K562 (cell line): Measurements from ENCODE around the gene MRPL10. TPM values are rescaled to one million over a fixed set of nuclear protein-coding genes. Genes with fewer than 3 reads are reported as not detected.

Experiments
- CBFA2T2 ChIP-seq: fragments of 450-650 bp; conservative IDR thresholded peaks from 2 replicates; pipeline ENCODE4 v1.6.1; 2017; ENCODE audit warnings: mild to moderate bottlenecking
- EGR1 ChIP-seq: fragments of 450-650 bp; conservative IDR thresholded peaks from 2 replicates; pipeline ENCODE4 v1.6.1; 2017; ENCODE audit warnings: mild to moderate bottlenecking
- HDAC1 ChIP-seq, 2 experiments: fragments of 450-650 bp; IDR thresholded peaks; 2 replicates each; pipeline ENCODE4 v1.6.1; 2016 to 2017; ENCODE audit warnings: inconsistent platforms in 1 of 2, mild to moderate bottlenecking in 1 of 2, moderate library complexity in 1 of 2
- NR0B1 ChIP-seq: fragments of 450-650 bp; IDR thresholded peaks from one replicate; pipeline ENCODE4 v1.6.1; 2018; ENCODE audit warnings: mild to moderate bottlenecking, moderate library complexity; ENCODE audit not compliant: partially characterized antibody
- PHF21A ChIP-seq: fragments of 450-650 bp; IDR thresholded peaks from 2 replicates; pipeline ENCODE4 v1.6.1; 2017; ENCODE audit warnings: low read depth, borderline replicate concordance
- PHTF2 ChIP-seq: fragments of 250-450 bp; sonication (Bioruptor Pico); IDR thresholded peaks from 2 replicates; pipeline ENCODE4 v1.5.0; 2021; ENCODE audit warnings: mild to moderate bottlenecking
- PRMT5 ChIP-seq: sonication (generic); formaldehyde crosslinking; IDR thresholded peaks from 2 replicates; pipeline ENCODE4 v1.5.0; 2020; ENCODE audit warnings: missing genetic modification reagents
- PURB ChIP-seq: sonication (generic); formaldehyde crosslinking; IDR thresholded peaks from 2 replicates; pipeline ENCODE4 v1.9.0; 2021; ENCODE audit warnings: low read depth, mild to moderate bottlenecking, missing genetic modification reagents
- RBFOX2 ChIP-seq: fragments of 200-400 bp; formaldehyde crosslinking; IDR thresholded peaks from 2 replicates; pipeline ENCODE4 v1.6.1; 2017; ENCODE audit warnings: low read depth, mild to moderate bottlenecking, low read length, moderate library complexity
- RCOR1 ChIP-seq, 2 experiments: IDR thresholded peaks; 2 replicates each; pipeline ENCODE4 v1.6.1; 2012; ENCODE audit warnings: low read depth in 2 of 2, low read length in 2 of 2, borderline replicate concordance in 1 of 2, improper control_type of control experiment in 1 of 2
- SMARCA4 ChIP-seq: fragments of 450-650 bp; IDR thresholded peaks from 2 replicates; pipeline ENCODE4 v1.6.1; 2016
- SNAPC5 ChIP-seq: fragments of 250-450 bp; sonication (Bioruptor Pico); IDR thresholded peaks from 2 replicates; pipeline ENCODE4 v1.8.0; 2021; ENCODE audit warnings: moderate library complexity, mild to moderate bottlenecking, inconsistent platforms
- SNIP1 ChIP-seq: fragments of 450-650 bp; IDR thresholded peaks from 2 replicates; pipeline ENCODE4 v1.7.1; 2017; ENCODE audit warnings: low read depth, mild to moderate bottlenecking
- TCF3 ChIP-seq: sonication (generic); formaldehyde crosslinking; IDR thresholded peaks from 2 replicates; pipeline ENCODE4 v1.4.0; 2020; ENCODE audit warnings: mild to moderate bottlenecking, missing genetic modification reagents
- THAP7 ChIP-seq: fragments of 250-450 bp; sonication (Bioruptor Pico); IDR thresholded peaks from 2 replicates; pipeline ENCODE4 v1.5.0; 2021
- XRCC3 ChIP-seq: fragments of 450-650 bp; IDR thresholded peaks from 2 replicates; pipeline ENCODE4 v1.6.1; 2017; ENCODE audit warnings: mild to moderate bottlenecking, moderate library complexity
- ZBTB11 ChIP-seq, 3 experiments: fragments of 200-800 bp in 1 of 3; fragments of 250-450 bp in 1 of 3; fragments of 450-650 bp in 1 of 3; sonication (Bioruptor Pico) in 1 of 3; sonication (Bioruptor generic) in 1 of 3; formaldehyde crosslinking in 1 of 3; IDR thresholded peaks; 2 replicates each; pipeline versions ENCODE4 v1.6.1 to v1.8.0; 2016 to 2022; ENCODE audit warnings: mild to moderate bottlenecking in 2 of 3, missing genetic modification characterization in 2 of 3, missing compliant biosample characterization in 1 of 3, moderate library complexity in 1 of 3
- ZNF512 ChIP-seq: IDR thresholded peaks from 2 replicates; pipeline ENCODE4 v1.6.1; 2016; ENCODE audit warnings: missing genetic modification characterization, missing compliant biosample characterization
- ZNF655 ChIP-seq: fragments of 250-450 bp; sonication (Bioruptor Pico); IDR thresholded peaks from 2 replicates; pipeline ENCODE4 v1.5.0; 2021
- ZNF764 ChIP-seq: fragments of 250-450 bp; sonication (Bioruptor Pico); IDR thresholded peaks from 2 replicates; pipeline ENCODE4 v1.4.0; 2020; ENCODE audit warnings: low read depth, mild to moderate bottlenecking, moderate library complexity
- polyA plus RNA-seq, 8 experiments: library from polyadenylated mRNA; depleted of rRNA in 4 of 8; stranded (reverse) in 5 of 8; unstranded in 3 of 8; fragments of >200 nt; fragmentation: Nextera tagmentation in 2 of 8; fragmentation: Illumina TruSeq in 1 of 8; extraction: Ambion mirVana in 2 of 8; extraction: Trizol in 1 of 8; gene quantifications; 2 replicates each; pipeline versions ENCODE4 v1.2.1 to v1.2.3, GENCODE V29; 2011 to 2014; ENCODE audit warnings: inconsistent platforms in 1 of 8, missing spikeins in 1 of 8
- total RNA-seq, 7 experiments: library from RNA; depleted of rRNA in 6 of 7; stranded (reverse); fragments of >200 nt in 6 of 7; fragmentation: Illumina TruSeq in 2 of 7; extraction: Trizol in 2 of 7; gene quantifications; 2 replicates each; pipeline versions ENCODE4 v1.2.1 to v1.2.3, GENCODE V29; 2011 to 2021; ENCODE audit warnings: low replicate concordance in 1 of 7

Gene MRPL10
- total and polyA plus RNA-seq, 9 of the 15 experiments (the other 6 are each of a cell fraction or from before 2014, with no cell fraction given), result 27.8 to 105 (median 67.3) TPM

GRCh38 chr17:47879028-47879585, 47.8 kb upstream of the MRPL10 start (continued):
- TF ChIP-seq ZBTB11 (CRISPR knock-in tag; IDR thresholded peaks at IDR 0.05), result peak in 1 of 3 experiments; percentile 26; a peak in 1 of 6 replicates
- TF ChIP-seq PURB (CRISPR knock-in tag), result no peak
- TF ChIP-seq THAP7, result no peak
- peak in 1 of 2 experiments; percentile 16; a peak in 1 of 4 replicates for TF ChIP-seq RCOR1 (IDR thresholded peaks at IDR 0.05; ENCODE audit: borderline replicate concordance in 1 of 2, low read depth in 2 of 2, low read length in 2 of 2)
- no peak for TF ChIP-seq XRCC3
- no peak for TF ChIP-seq SNIP1
- TF ChIP-seq CBFA2T2, result peak; percentile 20
- TF ChIP-seq PHTF2 (CRISPR knock-in tag), result no peak
- TF ChIP-seq NR0B1, result no peak
- TF ChIP-seq HDAC1 (IDR thresholded peaks at IDR 0.05), result peak in 1 of 2 experiments; percentile 59; a peak in 1 of 4 replicates
- TF ChIP-seq ZNF655 (CRISPR knock-in tag), result no peak
- no peak for TF ChIP-seq PRMT5
- 0 out of 2 replicates have a peak, but pooled peaks have one; percentile 72 for TF ChIP-seq PHF21A
- TF ChIP-seq SNAPC5 (CRISPR knock-in tag), result no peak
- no peak for TF ChIP-seq ZNF512 (tag)
- 0 out of 2 replicates have a peak, but pooled peaks have one; percentile 26 for TF ChIP-seq SMARCA4
- no peak for TF ChIP-seq ZNF764 (CRISPR knock-in tag)
- TF ChIP-seq RBFOX2, result no peak
- TF ChIP-seq EGR1, result peak; percentile 45
- TF ChIP-seq TCF3 (CRISPR knock-in tag), result 0 out of 2 replicates have a peak, but pooled peaks have one; percentile 8
